ENCODE data around the gene L3MBTL4. TPM values are rescaled to one million over a fixed set of nuclear protein-coding genes. Genes with fewer than 3 reads are reported as not detected.

The L3MBTL4 gene
- total RNA-seq, 1 experiment from 2014 or later: not detected

DNA sequence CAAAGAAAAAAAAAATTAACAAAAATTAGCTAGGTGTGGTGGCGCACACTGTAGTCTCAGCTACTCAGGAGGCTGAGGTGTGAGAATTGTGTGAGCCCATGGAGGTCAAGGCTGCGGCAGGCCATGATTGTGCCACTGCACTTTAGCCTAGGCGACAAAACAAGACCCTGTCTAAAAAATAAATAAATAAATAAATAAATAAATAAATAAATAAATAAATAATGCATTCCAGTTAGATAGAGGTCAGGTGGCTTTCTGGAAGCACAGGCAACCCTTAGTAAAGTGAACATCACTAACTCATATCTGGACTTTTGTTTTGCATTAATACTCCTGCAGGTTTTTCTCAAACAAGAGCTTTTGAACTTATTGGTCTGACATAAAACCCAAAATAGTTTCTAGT, 206.8 kb downstream of the L3MBTL4 start:
- H3F3A ChIP-seq (ENCODE audit: insufficient read depth, low read depth): no peaks in the 10 kb centered on the region
- H2AFZ ChIP-seq: no peak overlapping the region
- H4K20me1 ChIP-seq (ENCODE audit: insufficient read depth): no peaks in the 10 kb centered on the region
- no TSS peak for BruUV-seq (replicated peaks)
- no peak for DNase-seq
- no peak overlapping the region for H3K4me2 ChIP-seq
- no peaks in the 10 kb centered on the region for H3K9me3 ChIP-seq (ENCODE audit: insufficient read depth, low read depth)
- no peak for TF ChIP-seq EZH2 (IDR thresholded peaks at IDR 0.05; ENCODE audit: low read depth)
- TF ChIP-seq, protein P1, sequence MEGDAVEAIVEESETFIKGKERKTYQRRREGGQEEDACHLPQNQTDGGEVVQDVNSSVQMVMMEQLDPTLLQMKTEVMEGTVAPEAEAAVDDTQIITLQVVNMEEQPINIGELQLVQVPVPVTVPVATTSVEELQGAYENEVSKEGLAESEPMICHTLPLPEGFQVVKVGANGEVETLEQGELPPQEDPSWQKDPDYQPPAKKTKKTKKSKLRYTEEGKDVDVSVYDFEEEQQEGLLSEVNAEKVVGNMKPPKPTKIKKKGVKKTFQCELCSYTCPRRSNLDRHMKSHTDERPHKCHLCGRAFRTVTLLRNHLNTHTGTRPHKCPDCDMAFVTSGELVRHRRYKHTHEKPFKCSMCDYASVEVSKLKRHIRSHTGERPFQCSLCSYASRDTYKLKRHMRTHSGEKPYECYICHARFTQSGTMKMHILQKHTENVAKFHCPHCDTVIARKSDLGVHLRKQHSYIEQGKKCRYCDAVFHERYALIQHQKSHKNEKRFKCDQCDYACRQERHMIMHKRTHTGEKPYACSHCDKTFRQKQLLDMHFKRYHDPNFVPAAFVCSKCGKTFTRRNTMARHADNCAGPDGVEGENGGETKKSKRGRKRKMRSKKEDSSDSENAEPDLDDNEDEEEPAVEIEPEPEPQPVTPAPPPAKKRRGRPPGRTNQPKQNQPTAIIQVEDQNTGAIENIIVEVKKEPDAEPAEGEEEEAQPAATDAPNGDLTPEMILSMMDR (conservative IDR thresholded peaks at IDR 0.05): no peak
- H3K79me2 ChIP-seq (ENCODE audit: low read depth): no peaks in the 10 kb centered on the region
- no peaks in the 10 kb centered on the region for H3K36me3 ChIP-seq (ENCODE audit: low read depth)
- intact Hi-C loops (cut with micrococcal nuclease; ENCODE audit: unreplicated experiment): no loop called here
- no peak overlapping the region for H3K4me3 ChIP-seq
- H3K27me3 ChIP-seq (ENCODE audit: insufficient read depth, low read depth): no peaks in the 10 kb centered on the region
- POLR2A ChIA-PET (ENCODE audit: unreplicated experiment): no interaction called here
- no peak overlapping the region for H3K27ac ChIP-seq
- CTCF ChIA-PET: no interaction called here
- H3K9me2 ChIP-seq (ENCODE audit: insufficient read depth): no peaks in the 10 kb centered on the region
- H3K4me1 ChIP-seq (replicated peaks; ENCODE audit: insufficient read depth): no peaks in the 10 kb centered on the region

DNA sequence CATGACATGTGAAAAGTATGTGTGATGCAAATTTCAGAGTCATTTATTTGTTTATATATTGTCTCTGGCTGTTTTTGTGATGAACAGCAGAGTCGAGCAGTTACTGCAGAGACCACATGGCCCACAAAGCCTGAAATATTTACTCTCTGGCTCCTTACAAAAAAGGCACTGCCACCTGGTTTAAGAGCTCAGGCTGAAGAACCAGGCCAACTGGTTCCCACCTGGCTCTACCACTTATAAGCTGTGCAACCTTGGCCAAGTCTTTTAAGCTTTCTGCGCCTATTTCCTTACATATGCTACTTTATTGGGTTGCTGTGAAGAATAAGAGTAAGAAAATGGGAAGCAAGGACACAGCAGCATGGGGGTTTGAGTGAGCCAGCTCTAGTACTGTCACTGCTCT, 207.6 kb downstream of the L3MBTL4 start:
- H3K36me3 ChIP-seq (ENCODE audit: low read depth): no peaks in the 10 kb centered on the region
- ChIA-PET CTCF (interaction anchor here (0.6 kb wide), 1 partner anchor 216 kb away, joined by 3 read pairs; no protein-coding TSS in a partner anchor), POLR2A (ENCODE audit: unreplicated experiment) (no interaction called here)
- H3K27me3 ChIP-seq (ENCODE audit: insufficient read depth, low read depth): no peaks in the 10 kb centered on the region
- H3K4me1 ChIP-seq (replicated peaks; ENCODE audit: insufficient read depth): no peaks in the 10 kb centered on the region
- TF ChIP-seq, protein P1 (conservative IDR thresholded peaks at IDR 0.05): no peak
- no peak for TF ChIP-seq EZH2 (IDR thresholded peaks at IDR 0.05; ENCODE audit: low read depth)
- no peak overlapping the region for H3K4me2 ChIP-seq
- no peaks in the 10 kb centered on the region for H3K9me2 ChIP-seq (ENCODE audit: insufficient read depth)
- intact Hi-C loops (cut with micrococcal nuclease; ENCODE audit: unreplicated experiment): no loop called here
- no peak overlapping the region for H2AFZ ChIP-seq
- no peaks in the 10 kb centered on the region for H3K79me2 ChIP-seq (ENCODE audit: low read depth)
- H3K27ac ChIP-seq: no peak overlapping the region
- H3K9me3 ChIP-seq (ENCODE audit: insufficient read depth, low read depth): no peaks in the 10 kb centered on the region
- no peak for DNase-seq
- no peaks in the 10 kb centered on the region for H4K20me1 ChIP-seq (ENCODE audit: insufficient read depth)
- no peak overlapping the region for H3K4me3 ChIP-seq
- no TSS peak for BruUV-seq (replicated peaks)
- no peaks in the 10 kb centered on the region for H3F3A ChIP-seq (ENCODE audit: insufficient read depth, low read depth)

DNA sequence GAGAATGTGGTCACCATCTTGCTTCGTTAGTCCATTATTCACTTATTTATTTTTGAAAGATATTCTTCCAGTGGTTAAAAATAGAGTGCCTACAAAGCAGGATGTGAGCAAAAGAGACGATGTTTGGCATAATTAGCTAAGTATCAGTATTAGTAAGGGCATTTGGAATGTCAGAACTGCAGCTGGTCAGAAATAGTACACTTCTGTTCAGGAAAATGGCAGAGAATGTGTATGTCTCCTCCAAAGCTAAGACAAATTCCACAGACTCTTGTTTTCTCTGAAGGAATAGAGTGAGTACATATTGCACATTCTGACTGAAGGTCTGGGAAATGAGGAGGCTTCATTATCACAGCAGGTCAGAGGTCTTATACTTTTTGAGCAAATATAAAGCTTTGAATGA, 209.0 kb downstream of the L3MBTL4 start:
- no TSS peak for BruUV-seq (replicated peaks)
- Histone ChIP-seq H3K27ac (no peak overlapping the region), H3K9me2 (ENCODE audit: insufficient read depth) (no peaks in the 10 kb centered on the region), H3F3A (ENCODE audit: insufficient read depth, low read depth) (no peaks in the 10 kb centered on the region), H3K4me2 (no peak overlapping the region), H3K36me3 (ENCODE audit: low read depth) (no peaks in the 10 kb centered on the region), H2AFZ (no peak overlapping the region), H3K9me3 (ENCODE audit: insufficient read depth, low read depth) (no peaks in the 10 kb centered on the region), H3K27me3 (ENCODE audit: insufficient read depth, low read depth) (no peaks in the 10 kb centered on the region), H3K79me2 (ENCODE audit: low read depth) (no peaks in the 10 kb centered on the region), H3K4me1 (replicated peaks; ENCODE audit: insufficient read depth) (no peaks in the 10 kb centered on the region), H3K4me3 (no peak overlapping the region), H4K20me1 (ENCODE audit: insufficient read depth) (no peaks in the 10 kb centered on the region)
- intact Hi-C loops (cut with micrococcal nuclease; ENCODE audit: unreplicated experiment): no loop called here
- ChIA-PET POLR2A (ENCODE audit: unreplicated experiment) (no interaction called here), CTCF (no interaction called here)
- DNase-seq: no peak
- TF ChIP-seq, protein P1 (conservative IDR thresholded peaks at IDR 0.05): no peak
- no peak for TF ChIP-seq EZH2 (IDR thresholded peaks at IDR 0.05; ENCODE audit: low read depth)
